Endothelial cell of umbilical vein (primary cell): ENCODE results near the gene MXD4. TPM values are rescaled to one million over a fixed set of nuclear protein-coding genes. Genes with fewer than 3 reads are reported as not detected.

Experiments
- BruUV-seq: library from RNA; stranded (reverse); fragments of 400-500 nt; replicated peaks from 2 replicates; lab custom pipeline; 2021; lab: Mats Ljungman, UMichigan
- CTCF ChIA-PET: fragments of 300-600, 350-600 bp; sonication (Branson Sonifier 250); formaldehyde crosslinking; loops from one replicate; lab custom pipeline; 2021; ENCODE audit warnings: antibody characterized with exemption, inconsistent platforms; lab: Charles Lee
- POLR2A ChIA-PET: fragments of 300-600, 350-600 bp; sonication (Branson Sonifier 250); formaldehyde crosslinking; loops from one replicate; lab custom pipeline; 2021; ENCODE audit warnings: antibody characterized with exemption, inconsistent platforms; lab: Charles Lee
- DNase-seq: peaks from one replicate; pipeline ENCODE4 v3.0.0-alpha.2; 2011; ENCODE audit warnings: low read depth, low spot score
- FAIRE-seq: peaks from 2 replicates; lab custom pipeline; 2011; peaks lifted over from hg19 to GRCh38; lab: Jason Lieb, UNC
- H2AFZ ChIP-seq: 2 replicates; pipeline ENCODE4 v1.6.0; 2012; ENCODE audit warnings: low read depth, low read length, control low read depth, inconsistent platforms
- H3K27ac ChIP-seq: 2 replicates; pipeline ENCODE4 v1.5.1; 2011; ENCODE audit warnings: low read depth, mild to moderate bottlenecking, control low read depth, low read length, moderate library complexity; ENCODE audit not compliant: insufficient read depth
- H3K27me3 ChIP-seq, 2 experiments: 2 replicates each; pipeline versions ENCODE4 v1.6.0 to v1.6.1; 2011; ENCODE audit warnings: low read length in 2 of 2, mixed read lengths in 1 of 2; ENCODE audit not compliant: control insufficient read depth in 2 of 2, insufficient read depth in 2 of 2
- H3K36me3 ChIP-seq, 2 experiments: 2 replicates in 1 of 2; 3 replicates in 1 of 2; pipeline ENCODE4 v1.5.1; 2011; ENCODE audit warnings: low read length in 2 of 2, mild to moderate bottlenecking in 1 of 2, moderate library complexity in 1 of 2; ENCODE audit not compliant: control insufficient read depth in 2 of 2, insufficient read depth in 2 of 2; ENCODE audit errors: extremely low read depth in 1 of 2
- H3K4me1 ChIP-seq: 3 replicates; pipeline ENCODE4 v1.5.1; 2011; ENCODE audit warnings: mild to moderate bottlenecking, low read length; ENCODE audit not compliant: control insufficient read depth, insufficient read depth; ENCODE audit errors: extremely low read depth
- H3K4me2 ChIP-seq: 2 replicates; pipeline ENCODE4 v1.6.1; 2011; ENCODE audit warnings: low read length, control low read depth, mixed read lengths; ENCODE audit not compliant: insufficient read depth
- H3K4me3 ChIP-seq, 3 experiments: fragments of 200-600 bp in 1 of 3; sonication (generic), shearing (Covaris generic) in 1 of 3; replicated peaks in 1 of 3; 2 replicates each; pipeline ENCODE4 v1.5.1; 2011 to 2016; ENCODE audit warnings: control low read depth in 3 of 3, low read length in 3 of 3, mild to moderate bottlenecking in 2 of 3, inconsistent platforms in 1 of 3, low read depth in 1 of 3, moderate library complexity in 1 of 3; ENCODE audit not compliant: insufficient read depth in 1 of 3
- H3K79me2 ChIP-seq: 2 replicates; pipeline ENCODE4 v1.6.0; 2012; ENCODE audit warnings: low read length, inconsistent platforms; ENCODE audit not compliant: control insufficient read depth, insufficient read depth
- H3K9ac ChIP-seq: replicated peaks from 2 replicates; pipeline ENCODE3; 2011; ENCODE audit warnings: low read length, control low read depth; ENCODE audit not compliant: insufficient read depth; ENCODE audit errors: extremely low read depth
- H3K9me1 ChIP-seq: replicated peaks from 3 replicates; pipeline ENCODE4 v1.6.0; 2011; ENCODE audit warnings: mild to moderate bottlenecking, low read length; ENCODE audit not compliant: control insufficient read depth, insufficient read depth; ENCODE audit errors: extremely low read depth
- H3K9me3 ChIP-seq: replicated peaks from 2 replicates; pipeline ENCODE4 v1.5.1; 2012; ENCODE audit warnings: low read length, inconsistent platforms; ENCODE audit not compliant: control insufficient read depth, insufficient read depth
- H4K20me1 ChIP-seq: replicated peaks from 2 replicates; pipeline ENCODE3; 2011; ENCODE audit warnings: mild to moderate bottlenecking, low read length; ENCODE audit not compliant: control insufficient read depth, insufficient read depth; ENCODE audit errors: extremely low read depth
- CTCF ChIP-seq, 2 donors: IDR thresholded peaks; 1 replicate in 1 of 2; 2 replicates in 1 of 2; pipeline ENCODE4 v1.5.1; 2011; ENCODE audit warnings: low read length in 2 of 2, mild to moderate bottlenecking in 2 of 2, moderate library complexity in 2 of 2, control low read depth in 1 of 2, inconsistent platforms in 1 of 2, low read depth in 1 of 2; ENCODE audit not compliant: insufficient read depth in 1 of 2; ENCODE audit errors: extremely low read depth in 1 of 2
- EZH2 ChIP-seq: IDR thresholded peaks from 2 replicates; pipeline ENCODE4 v1.6.1; 2012; ENCODE audit warnings: borderline replicate concordance, low read depth, mild to moderate bottlenecking, moderate library complexity, low read length, inconsistent platforms; ENCODE audit not compliant: severe bottlenecking
- FOS ChIP-seq: IDR thresholded peaks from 2 replicates; pipeline ENCODE4 v1.6.1; 2011; ENCODE audit warnings: mild to moderate bottlenecking, low read length, moderate library complexity, borderline replicate concordance; ENCODE audit not compliant: insufficient read depth
- GATA2 ChIP-seq: IDR thresholded peaks from 2 replicates; pipeline ENCODE4 v1.7.0; 2011; ENCODE audit warnings: low read depth, mild to moderate bottlenecking, moderate library complexity, mixed read lengths, low read length; ENCODE audit not compliant: insufficient read length, insufficient read depth
- JUN ChIP-seq: IDR thresholded peaks from 2 replicates; pipeline ENCODE4 v1.6.1; 2011; ENCODE audit warnings: borderline replicate concordance, low read depth; ENCODE audit not compliant: insufficient read length, insufficient read depth
- MAX ChIP-seq: IDR thresholded peaks from 2 replicates; pipeline ENCODE4 v1.6.1; 2011; ENCODE audit not compliant: insufficient read depth, insufficient read length
- MYC ChIP-seq: IDR thresholded peaks from one replicate; pipeline ENCODE4 v1.6.1; 2011; ENCODE audit warnings: mild to moderate bottlenecking, low read depth, low read length
- POLR2A ChIP-seq: IDR thresholded peaks from 2 replicates; pipeline ENCODE4 v1.6.1; 2012; ENCODE audit warnings: low read depth, mild to moderate bottlenecking, control low read depth, low read length
- POLR2AphosphoS5 ChIP-seq: IDR thresholded peaks from 2 replicates; pipeline ENCODE4 v1.6.1; 2012; ENCODE audit warnings: low read depth, mild to moderate bottlenecking, control low read depth, low read length, moderate library complexity; ENCODE audit not compliant: insufficient read depth
- dilution Hi-C: fragments of 300-500 bp; cut with MboI; formaldehyde crosslinking; loops from one replicate; pipeline ENCODE4 v1.15.0; 2019; ENCODE audit warnings: low sequenced_read_pairs; ENCODE audit not compliant: extremely low pct_ligation_motif_present
- intact Hi-C: fragments of 100-400 bp; cut with micrococcal nuclease; formaldehyde crosslinking; loops from one replicate; pipeline ENCODE4 v1.10.0; 2022
- polyA plus RNA-seq, 4 experiments: library from polyadenylated mRNA; depleted of rRNA in 3 of 4; stranded (reverse) in 3 of 4; unstranded in 1 of 4; fragments of >200 nt; gene quantifications; 2 replicates each; pipeline versions ENCODE4 v1.2.1 to v1.2.3, GENCODE V29; 2011 to 2012; ENCODE audit warnings: missing spikeins in 1 of 4
- total RNA-seq: library from RNA; stranded (reverse); gene quantifications from 2 replicates; pipeline ENCODE4 v1.2.3, GENCODE V29; 2021

The MXD4 gene
- total and polyA plus RNA-seq, 2 donors (not counting 3 experiments of a cell fraction or from before 2014, with no cell fraction given): 62.7 to 74.1 TPM

- Histone ChIP-seq H3K79me2 (peaks cover 11% of the 10 kb centered on the region), H3K9me3 (no peaks in the 10 kb centered on the region), H3K27me3 (no peaks in the 10 kb centered on the region), H3K9ac (no peak overlapping the region), H3K4me3 (no peak overlapping the region), H3K4me1 (peaks cover 19% of the 10 kb centered on the region), H3K9me1 (no peaks in the 10 kb centered on the region), H4K20me1 (no peaks in the 10 kb centered on the region), H2AFZ (no peak overlapping the region), H3K36me3 (peaks cover 2 to 45% of the 10 kb centered on the region in 2 experiments), H3K4me2 (no peak overlapping the region), H3K27ac (no peak overlapping the region)
- POLR2A ChIA-PET: no interaction called here
- TF ChIP-seq GATA2 (no peak), MYC (no peak), POLR2AphosphoS5 (no peak), EZH2 (no peak), POLR2A (no peak), CTCF (IDR thresholded peaks at IDR 0.05; ENCODE audit: extremely low read depth in 1 of 2, insufficient read depth in 1 of 2, low read depth in 1 of 2, low read length in 2 of 2) (no peak), JUN (no peak), FOS (no peak), MAX (no peak)
- FAIRE-seq (no peak), DNase-seq (no peak)
- CTCF ChIA-PET: interaction anchor here (1.0 kb wide), 1 partner anchor 35 kb away, joined by 3 read pairs; no protein-coding TSS in a partner anchor
- dilution Hi-C loops: no loop called here
- BruUV-seq: no TSS peak
- intact Hi-C loops: no loop called here
Observed at GRCh38 chr4:2255501-2256155, 6.3 kb downstream of the MXD4 start.
